Panc1 (cell line): ENCODE results near the gene MYO7A. TPM values are rescaled to one million over a fixed set of nuclear protein-coding genes. Genes with fewer than 3 reads are reported as not detected.

Source experiments
- ATAC-seq: fragments of 200-7000 bp; cut with Tn5 transposase; 2 replicates; pipeline ENCODE4 v1.9.1; 2020; ENCODE audit warnings: mild to moderate bottlenecking, moderate library complexity
- BruUV-seq: library from RNA; stranded (reverse); fragments of 400-500 nt; replicated peaks from 2 replicates; lab custom pipeline; 2021; lab: Mats Ljungman, UMichigan
- CTCF ChIA-PET: fragments of 300-600 bp; sonication (Branson Sonifier 250); formaldehyde crosslinking; loops from one replicate; lab custom pipeline; 2022; ENCODE audit warnings: antibody characterized with exemption; lab: Charles Lee
- POLR2A ChIA-PET: fragments of 300-600 bp; sonication (Branson Sonifier 250); formaldehyde crosslinking; loops from one replicate; lab custom pipeline; 2022; ENCODE audit warnings: antibody characterized with exemption; lab: Charles Lee
- DNase-seq: peaks from one replicate; pipeline ENCODE4 v3.0.0-alpha.2; 2010; ENCODE audit warnings: low read depth, low spot score
- H3K27ac ChIP-seq: 2 replicates; pipeline ENCODE4 v1.5.1; 2011; ENCODE audit warnings: mild to moderate bottlenecking, low read length, inconsistent platforms
- H3K27me3 ChIP-seq: fragments of 200-500 bp; sonication (Bioruptor generic); 2 replicates; pipeline ENCODE4 v1.6.0; 2014; ENCODE audit warnings: low read length, inconsistent platforms; ENCODE audit not compliant: control insufficient read depth, insufficient read depth
- H3K36me3 ChIP-seq: fragments of 200-500 bp; sonication (Bioruptor generic); 2 replicates; pipeline ENCODE4 v1.5.1; 2014; ENCODE audit warnings: inconsistent platforms, mild to moderate bottlenecking, low read length, moderate library complexity; ENCODE audit not compliant: control insufficient read depth, insufficient read depth
- H3K4me1 ChIP-seq: 2 replicates; pipeline ENCODE4 v1.5.1; 2011; ENCODE audit warnings: inconsistent platforms, mild to moderate bottlenecking, low read length, moderate library complexity; ENCODE audit not compliant: control insufficient read depth, insufficient read depth
- H3K4me3 ChIP-seq, 2 experiments: 2 replicates each; pipeline ENCODE4 v1.5.1; 2011 to 2012; ENCODE audit warnings: low read depth in 2 of 2, low read length in 2 of 2, mild to moderate bottlenecking in 2 of 2, inconsistent platforms in 1 of 2, moderate library complexity in 1 of 2
- H3K9me3 ChIP-seq: fragments of 200-500 bp; sonication (Bioruptor generic); 2 replicates; pipeline ENCODE4 v1.5.1; 2014; ENCODE audit warnings: low read depth, mild to moderate bottlenecking, inconsistent platforms, low read length, moderate library complexity; ENCODE audit not compliant: control insufficient read depth, insufficient read depth
- POLR2AphosphoS5 ChIP-seq: IDR thresholded peaks from 2 replicates; pipeline ENCODE4 v1.6.1; 2012; ENCODE audit warnings: mild to moderate bottlenecking, low read depth, low read length, moderate library complexity
- SIN3A ChIP-seq: IDR thresholded peaks from 2 replicates; pipeline ENCODE4 v1.6.1; 2012; ENCODE audit warnings: low read depth, mild to moderate bottlenecking, low read length, moderate library complexity, borderline replicate concordance; ENCODE audit not compliant: insufficient read depth
- TCF7L2 ChIP-seq: IDR thresholded peaks from 2 replicates; pipeline ENCODE4 v1.6.1; 2011; ENCODE audit warnings: mild to moderate bottlenecking, low read depth, low read length, inconsistent platforms
- in situ Hi-C: cut with HindIII; loops from 2 replicates; pipeline ENCODE4 v1.10.0; 2016; ENCODE audit warnings: low sequenced_read_pairs, low pct_unique_long_range_greater_than_20kb
- intact Hi-C: fragments of 100-400 bp; cut with micrococcal nuclease; formaldehyde crosslinking; loops from one replicate; pipeline ENCODE4 v1.10.0; 2022; ENCODE audit not compliant: unreplicated experiment
- total RNA-seq: library from RNA; stranded (reverse); gene quantifications from one replicate; pipeline ENCODE4 v1.2.1, GENCODE V29; 2021; ENCODE audit not compliant: unreplicated experiment
- TF ChIP-seq, protein P1 (sequence below), 2 experiments: IDR thresholded peaks; 2 replicates each; pipeline ENCODE4 v1.6.1; 2011 to 2012; ENCODE audit warnings: low read depth in 2 of 2, control low read depth in 1 of 2, low read length in 1 of 2, mild to moderate bottlenecking in 1 of 2, moderate library complexity in 1 of 2; ENCODE audit not compliant: insufficient read depth in 1 of 2
- TF ChIP-seq, protein P2 (sequence below): fragments of 450-650 bp; IDR thresholded peaks from 2 replicates; pipeline ENCODE4 v1.5.1; 2017; ENCODE audit warnings: mild to moderate bottlenecking

MYO7A gene
- total RNA-seq, 1 experiment from 2014 or later = 1.3 TPM

DNA sequence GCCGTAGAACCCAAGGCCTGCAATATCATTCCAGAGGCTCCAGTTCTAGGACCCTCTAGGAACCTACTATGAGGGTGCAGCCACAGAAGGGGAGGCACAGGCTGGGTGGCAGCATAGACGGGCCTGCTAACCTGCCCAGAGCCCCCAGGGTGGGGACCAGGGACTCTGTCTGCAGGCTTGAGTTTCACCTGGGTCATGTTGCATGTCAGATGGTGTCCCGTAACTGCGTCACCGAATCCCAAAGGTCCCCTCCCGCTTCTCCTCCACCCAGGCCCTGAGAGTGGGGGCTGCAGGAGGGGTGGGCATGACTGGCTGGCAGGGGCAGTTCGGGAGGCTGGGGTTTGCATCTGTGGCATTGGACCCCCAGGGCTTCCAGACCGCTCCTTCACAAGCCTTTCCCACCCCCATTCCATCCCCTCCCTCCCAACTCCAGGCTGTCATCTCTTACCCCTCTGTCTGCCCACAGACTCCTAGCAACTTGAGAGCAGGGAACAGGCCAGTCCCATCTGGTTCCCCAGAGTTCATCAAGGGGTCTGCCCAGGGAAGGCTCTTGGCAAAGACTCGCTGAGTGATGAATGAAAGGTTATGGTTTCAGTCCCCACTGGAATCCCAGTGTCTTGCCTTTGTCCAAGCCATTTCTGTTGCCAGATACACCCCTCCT, 16.3 kb downstream of the MYO7A start:
- in situ Hi-C loops (loop anchor here (10.0 kb wide), 1 partner anchor 80 kb away; the partner anchor contains the start of gene CAPN5), intact Hi-C loops (no loop called here)
- Histone ChIP-seq H3K4me3 (no peak overlapping the region), H3K4me1 (0 out of 2 replicates have a peak, but pooled peaks cover 2% of the 10 kb centered on the region), H3K9me3 (no peaks in the 10 kb centered on the region), H3K27me3 (no peaks in the 10 kb centered on the region), H3K27ac (no peak overlapping the region), H3K36me3 (no peaks in the 10 kb centered on the region)
- no peak for DNase-seq
- no peak for ATAC-seq
- CTCF ChIA-PET = no interaction called here
- BruUV-seq = no TSS peak
- TF ChIP-seq POLR2AphosphoS5 (no peak), TCF7L2 (no peak)
- TF ChIP-seq, protein P1, sequence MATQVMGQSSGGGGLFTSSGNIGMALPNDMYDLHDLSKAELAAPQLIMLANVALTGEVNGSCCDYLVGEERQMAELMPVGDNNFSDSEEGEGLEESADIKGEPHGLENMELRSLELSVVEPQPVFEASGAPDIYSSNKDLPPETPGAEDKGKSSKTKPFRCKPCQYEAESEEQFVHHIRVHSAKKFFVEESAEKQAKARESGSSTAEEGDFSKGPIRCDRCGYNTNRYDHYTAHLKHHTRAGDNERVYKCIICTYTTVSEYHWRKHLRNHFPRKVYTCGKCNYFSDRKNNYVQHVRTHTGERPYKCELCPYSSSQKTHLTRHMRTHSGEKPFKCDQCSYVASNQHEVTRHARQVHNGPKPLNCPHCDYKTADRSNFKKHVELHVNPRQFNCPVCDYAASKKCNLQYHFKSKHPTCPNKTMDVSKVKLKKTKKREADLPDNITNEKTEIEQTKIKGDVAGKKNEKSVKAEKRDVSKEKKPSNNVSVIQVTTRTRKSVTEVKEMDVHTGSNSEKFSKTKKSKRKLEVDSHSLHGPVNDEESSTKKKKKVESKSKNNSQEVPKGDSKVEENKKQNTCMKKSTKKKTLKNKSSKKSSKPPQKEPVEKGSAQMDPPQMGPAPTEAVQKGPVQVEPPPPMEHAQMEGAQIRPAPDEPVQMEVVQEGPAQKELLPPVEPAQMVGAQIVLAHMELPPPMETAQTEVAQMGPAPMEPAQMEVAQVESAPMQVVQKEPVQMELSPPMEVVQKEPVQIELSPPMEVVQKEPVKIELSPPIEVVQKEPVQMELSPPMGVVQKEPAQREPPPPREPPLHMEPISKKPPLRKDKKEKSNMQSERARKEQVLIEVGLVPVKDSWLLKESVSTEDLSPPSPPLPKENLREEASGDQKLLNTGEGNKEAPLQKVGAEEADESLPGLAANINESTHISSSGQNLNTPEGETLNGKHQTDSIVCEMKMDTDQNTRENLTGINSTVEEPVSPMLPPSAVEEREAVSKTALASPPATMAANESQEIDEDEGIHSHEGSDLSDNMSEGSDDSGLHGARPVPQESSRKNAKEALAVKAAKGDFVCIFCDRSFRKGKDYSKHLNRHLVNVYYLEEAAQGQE (IDR thresholded peaks at IDR 0.05; ENCODE audit: insufficient read depth in 1 of 2, low read depth in 2 of 2, low read length in 1 of 2) = no peak
- TF ChIP-seq, protein P2, sequence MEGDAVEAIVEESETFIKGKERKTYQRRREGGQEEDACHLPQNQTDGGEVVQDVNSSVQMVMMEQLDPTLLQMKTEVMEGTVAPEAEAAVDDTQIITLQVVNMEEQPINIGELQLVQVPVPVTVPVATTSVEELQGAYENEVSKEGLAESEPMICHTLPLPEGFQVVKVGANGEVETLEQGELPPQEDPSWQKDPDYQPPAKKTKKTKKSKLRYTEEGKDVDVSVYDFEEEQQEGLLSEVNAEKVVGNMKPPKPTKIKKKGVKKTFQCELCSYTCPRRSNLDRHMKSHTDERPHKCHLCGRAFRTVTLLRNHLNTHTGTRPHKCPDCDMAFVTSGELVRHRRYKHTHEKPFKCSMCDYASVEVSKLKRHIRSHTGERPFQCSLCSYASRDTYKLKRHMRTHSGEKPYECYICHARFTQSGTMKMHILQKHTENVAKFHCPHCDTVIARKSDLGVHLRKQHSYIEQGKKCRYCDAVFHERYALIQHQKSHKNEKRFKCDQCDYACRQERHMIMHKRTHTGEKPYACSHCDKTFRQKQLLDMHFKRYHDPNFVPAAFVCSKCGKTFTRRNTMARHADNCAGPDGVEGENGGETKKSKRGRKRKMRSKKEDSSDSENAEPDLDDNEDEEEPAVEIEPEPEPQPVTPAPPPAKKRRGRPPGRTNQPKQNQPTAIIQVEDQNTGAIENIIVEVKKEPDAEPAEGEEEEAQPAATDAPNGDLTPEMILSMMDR = no peak
- POLR2A ChIA-PET = no interaction called here

DNA sequence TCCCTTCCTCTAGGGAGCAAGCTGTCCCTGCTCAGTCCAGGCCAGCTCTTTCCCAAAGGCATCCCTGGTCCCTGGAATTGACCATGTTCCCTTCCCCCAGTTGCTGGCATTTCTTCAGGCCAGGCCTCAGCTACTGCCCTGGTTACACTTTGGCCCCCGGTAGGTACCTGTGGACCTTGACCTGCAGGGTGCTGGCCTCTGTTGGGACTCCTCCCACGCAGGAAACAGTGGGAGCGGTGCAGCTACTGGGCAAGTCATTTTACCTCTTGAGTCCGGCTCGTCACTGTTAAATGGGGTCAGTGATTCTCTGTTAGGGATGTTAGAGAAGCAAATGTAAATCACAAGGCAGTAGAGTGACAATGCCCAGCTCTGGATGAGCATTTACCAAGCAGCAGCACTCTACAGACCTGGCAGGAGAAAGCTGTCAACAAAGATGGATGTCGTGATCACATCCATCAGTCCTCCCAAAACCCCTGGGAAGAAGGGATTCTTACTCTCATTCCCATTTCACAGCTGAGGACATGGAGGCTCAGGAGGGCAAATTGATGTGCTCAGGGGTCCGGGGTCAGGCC, 16.9 kb downstream of the MYO7A start:
- no peak for DNase-seq
- in situ Hi-C loops (loop anchor here (10.0 kb wide), 1 partner anchor 80 kb away; the partner anchor contains the start of gene CAPN5), intact Hi-C loops (no loop called here)
- Histone ChIP-seq H3K4me1 (0 out of 2 replicates have a peak, but pooled peaks cover 2% of the 10 kb centered on the region), H3K27ac (no peak overlapping the region), H3K27me3 (no peaks in the 10 kb centered on the region), H3K9me3 (no peaks in the 10 kb centered on the region), H3K4me3 (no peak overlapping the region), H3K36me3 (no peaks in the 10 kb centered on the region)
- TF ChIP-seq, protein P1 (IDR thresholded peaks at IDR 0.05; ENCODE audit: insufficient read depth in 1 of 2, low read depth in 2 of 2, low read length in 1 of 2) = no peak
- TF ChIP-seq, protein P2 = no peak
- TF ChIP-seq POLR2AphosphoS5 (no peak), TCF7L2 (no peak), SIN3A (no peak)
- no peak for ATAC-seq
- CTCF ChIA-PET = no interaction called here
- POLR2A ChIA-PET = no interaction called here
- BruUV-seq = no TSS peak
